Lung (tissue), 12 donors: ENCODE data around the gene ANTXRL. TPM values are rescaled to one million over a fixed set of nuclear protein-coding genes. Genes with fewer than 3 reads are reported as not detected.

Source experiments
- ATAC-seq: fragments of 200-7000 bp; cut with Tn5 transposase; one replicate; pipeline ENCODE4 v1.9.1; 2020; ENCODE audit warnings: moderate number of reproducible peaks; ENCODE audit not compliant: insufficient read depth, low FRiP score
- DNase-seq, 3 donors: peaks; one replicate each; pipeline ENCODE4 v3.0.0-alpha.2; 2013 to 2017
- H3K27ac ChIP-seq, 2 donors: one replicate each; pipeline ENCODE4 v1.5.1; 2013; ENCODE audit warnings: mild to moderate bottlenecking in 2 of 2, moderate library complexity in 2 of 2, control low read depth in 1 of 2, inconsistent platforms in 1 of 2, low read depth in 1 of 2, low read length in 1 of 2
- H3K27me3 ChIP-seq, 3 donors: one replicate each; pipeline ENCODE4 v1.5.1; 2013; ENCODE audit warnings: low read length in 2 of 3; ENCODE audit not compliant: control insufficient read depth in 3 of 3, insufficient read depth in 3 of 3
- H3K36me3 ChIP-seq, 4 donors: one replicate each; pipeline ENCODE4 v1.5.1; 2013; ENCODE audit warnings: low read length in 4 of 4, mild to moderate bottlenecking in 1 of 4, moderate library complexity in 1 of 4; ENCODE audit not compliant: control insufficient read depth in 4 of 4, insufficient read depth in 4 of 4
- H3K4me1 ChIP-seq, 5 donors: one replicate each; pipeline ENCODE4 v1.5.1; 2013; ENCODE audit warnings: low read length in 5 of 5, mild to moderate bottlenecking in 2 of 5, moderate library complexity in 1 of 5; ENCODE audit not compliant: control insufficient read depth in 5 of 5, insufficient read depth in 5 of 5
- H3K4me3 ChIP-seq: one replicate; pipeline ENCODE4 v1.5.1; 2013; ENCODE audit warnings: mild to moderate bottlenecking, control low read depth, moderate library complexity
- H3K9ac ChIP-seq, 2 donors: one replicate each; pipeline ENCODE4 v1.5.1; 2013; ENCODE audit warnings: low read length in 2 of 2, control low read depth in 1 of 2; ENCODE audit not compliant: insufficient read depth in 1 of 2
- H3K9me3 ChIP-seq, 4 donors: one replicate each; pipeline ENCODE4 v1.5.1; 2013; ENCODE audit warnings: low read length in 3 of 4, mild to moderate bottlenecking in 1 of 4, moderate library complexity in 1 of 4; ENCODE audit not compliant: control insufficient read depth in 4 of 4, insufficient read depth in 3 of 4
- CTCF ChIP-seq: IDR thresholded peaks from 2 replicates; pipeline ENCODE4 v1.5.1; 2012; ENCODE audit warnings: mild to moderate bottlenecking; ENCODE audit errors: control extremely low read depth, extremely low read depth
- WGBS, 2 donors: extraction: QIAGEN DNeasy Blood & Tissue Kit; methylation state at CpG; one replicate each; pipeline ENCODE4 v1.1.7; 2013; 5-methylcytosine and 5-hydroxymethylcytosine counted together
- polyA plus RNA-seq, 2 donors: library from polyadenylated mRNA; stranded (reverse); fragments of 200-250 nt; gene quantifications; one replicate each; pipeline ENCODE4 v1.2.1, GENCODE V29; 2013
- total RNA-seq, 2 donors: library from RNA; depleted of rRNA in 1 of 2; stranded (reverse); fragments of >200 nt in 1 of 2; gene quantifications; one replicate each; pipeline ENCODE4 v1.2.1, GENCODE V29; 2014 to 2021
- donor health status: control.
- donor health status: control.
- donor health status: Bipolar disorder and iron deficiency.
- donor health status: healthy.
- donor health status: DM: yes; HTN: yes; CAD: no.

Gene ANTXRL
- total and polyA plus RNA-seq, 4 donors: not detected

DNA sequence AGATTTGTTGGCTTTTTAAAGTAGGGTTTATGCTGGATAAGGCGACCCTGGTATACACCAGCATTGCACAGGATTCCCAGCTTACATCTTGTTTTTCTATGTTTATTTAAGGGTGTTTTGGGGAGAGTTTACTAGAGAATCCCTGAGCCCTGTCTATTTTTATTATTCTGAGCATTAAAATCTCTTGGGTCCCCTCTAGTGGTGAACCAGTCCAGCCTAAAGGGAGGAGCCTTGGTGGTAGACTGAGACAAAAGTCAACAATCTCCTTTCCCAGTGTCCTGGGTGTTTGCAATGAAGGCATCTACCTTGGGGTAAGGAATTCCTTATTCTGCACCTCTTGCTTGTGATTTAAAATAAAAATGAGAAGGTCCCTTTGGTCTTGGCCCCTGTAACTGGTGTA is 38.2 kb downstream of the ANTXRL start:
- H3K9ac ChIP-seq: no peak overlapping the region
- H3K36me3 ChIP-seq: no peaks in the 10 kb centered on the region
- H3K4me1 ChIP-seq: no peaks in the 10 kb centered on the region
- H3K4me3 ChIP-seq: no peak overlapping the region
- no peak for TF ChIP-seq CTCF
- WGBS, 2 donors: 96 to 100% methylated on average over 1 of the region's 1 CpG
- peaks cover 0 to 4% (median 0%) of the 10 kb centered on the region in 3 donors for H3K27me3 ChIP-seq
- no peak overlapping the region for H3K27ac ChIP-seq
- ATAC-seq (no peak), DNase-seq (peak in 1 of 3 donors; percentile 7)
- no peaks in the 10 kb centered on the region for H3K9me3 ChIP-seq

- Histone ChIP-seq H3K36me3 (no peaks in the 10 kb centered on the region), H3K4me1 (no peaks in the 10 kb centered on the region), H3K9ac (no peak overlapping the region), H3K27ac (no peak overlapping the region), H3K4me3 (no peak overlapping the region), H3K27me3 (peaks cover 0 to 4% (median 0%) of the 10 kb centered on the region in 3 donors), H3K9me3 (no peaks in the 10 kb centered on the region)
- ATAC-seq (no peak), DNase-seq (peak in 1 of 3 donors; percentile 4)
- WGBS, 2 donors: 0 to 56% methylated on average over 1 of the region's 1 CpG
- no peak for TF ChIP-seq CTCF
These were observed 39.3 kb downstream of the ANTXRL start for GRCh38 chr10:46326066-46326465.

DNA sequence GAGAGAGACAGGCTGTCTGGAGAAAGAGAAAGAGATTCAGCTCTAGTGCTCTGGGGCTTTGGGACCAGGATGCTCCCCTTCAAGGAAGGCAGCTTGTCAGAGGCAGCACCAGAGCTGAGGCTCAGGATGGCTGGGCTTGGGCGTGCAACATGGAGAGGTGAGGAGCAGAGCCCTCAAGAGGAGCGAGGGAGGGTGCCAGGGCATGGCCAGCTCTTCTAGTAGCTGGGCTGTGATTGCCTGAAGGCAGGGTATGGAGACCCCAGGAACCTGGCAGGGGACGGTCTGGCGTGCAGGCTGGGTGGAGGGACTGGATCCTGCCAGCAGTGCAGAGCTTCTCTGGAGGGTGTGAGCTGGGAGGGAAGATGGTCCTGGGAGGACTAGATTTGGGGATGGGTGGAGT is 40.2 kb downstream of the ANTXRL start:
- no peaks in the 10 kb centered on the region for H3K4me1 ChIP-seq
- no peak for ATAC-seq
- 91 to 93% methylated on average over 4 of the region's 4 CpGs for WGBS, 2 donors
- H3K9me3 ChIP-seq: no peaks in the 10 kb centered on the region
- H3K27ac ChIP-seq: no peak overlapping the region
- H3K27me3 ChIP-seq: peaks cover 0 to 7% (median 0%) of the 10 kb centered on the region in 3 donors
- no peaks in the 10 kb centered on the region for H3K36me3 ChIP-seq
- no peak for TF ChIP-seq CTCF
- peak in 1 of 3 donors; percentile 8 for DNase-seq
- no peak overlapping the region for H3K9ac ChIP-seq
- H3K4me3 ChIP-seq: no peak overlapping the region

DNA sequence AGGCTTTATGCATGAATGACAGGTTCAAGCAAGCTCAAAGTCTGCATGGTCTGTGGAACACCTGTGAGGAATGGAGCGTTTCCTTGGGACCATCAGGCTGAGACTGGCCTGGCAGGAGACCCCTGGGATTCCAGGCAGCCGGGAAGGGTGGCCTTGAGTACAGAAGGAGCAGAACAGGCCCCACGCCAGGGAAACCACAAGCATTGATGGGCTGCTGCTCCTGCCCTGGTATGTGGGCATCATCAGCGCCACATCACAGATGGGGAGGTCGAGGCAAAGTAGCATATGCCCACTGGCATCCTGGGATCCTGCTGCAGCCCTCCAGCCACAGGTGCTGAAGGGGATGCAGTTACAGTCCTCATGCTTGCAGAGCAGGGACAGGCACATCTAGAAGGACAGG is 40.9 kb downstream of the ANTXRL start:
- DNase-seq: peak in 1 of 3 donors; percentile 6
- ATAC-seq: no peak
- H3K9me3 ChIP-seq: no peaks in the 10 kb centered on the region
- H3K9ac ChIP-seq: no peak overlapping the region
- no peaks in the 10 kb centered on the region for H3K4me1 ChIP-seq
- no peak overlapping the region for H3K4me3 ChIP-seq
- H3K27ac ChIP-seq: no peak overlapping the region
- TF ChIP-seq CTCF: no peak
- peaks cover 0 to 7% (median 0%) of the 10 kb centered on the region in 3 donors for H3K27me3 ChIP-seq
- 84 to 92% methylated on average over 5 of the region's 5 CpGs for WGBS, 2 donors
- H3K36me3 ChIP-seq: no peaks in the 10 kb centered on the region
